Activated CD8-positive, alpha-beta T cell treated with anti-CD3 and anti-CD28 coated beads for 36 hours (primary cell): ENCODE data around the gene ITGAD. TPM values are rescaled to one million over a fixed set of nuclear protein-coding genes. Genes with fewer than 3 reads are reported as not detected.

Experiments used
- ATAC-seq: fragments of 200-7000 bp; cut with Tn5 transposase; one replicate; pipeline ENCODE4 v1.10.0; 2021; ENCODE audit warnings: mild to moderate bottlenecking, moderate library complexity
- CTCF ChIA-PET: fragments of 350-600 bp; sonication (Branson Sonifier 250); formaldehyde crosslinking; loops from one replicate; lab custom pipeline; 2021; ENCODE audit warnings: antibody characterized with exemption; lab: Charles Lee
- POLR2A ChIA-PET: fragments of 350-600 bp; sonication (Branson Sonifier 250); formaldehyde crosslinking; loops from one replicate; lab custom pipeline; 2021; ENCODE audit warnings: antibody characterized with exemption; lab: Charles Lee
- DNase-seq: peaks from one replicate; pipeline ENCODE4 v3.0.0-alpha.2; 2020
- H3K27ac Mint-ChIP-seq: one replicate; pipeline ENCODE4 v1.8.0; 2021; ENCODE audit warnings: mild to moderate bottlenecking, mixed read lengths
- H3K27me3 Mint-ChIP-seq: one replicate; pipeline ENCODE4 v1.8.0; 2021; ENCODE audit warnings: mixed read lengths
- H3K36me3 Mint-ChIP-seq: one replicate; pipeline ENCODE4 v1.8.0; 2021; ENCODE audit warnings: low read depth, mixed read lengths
- H3K4me1 Mint-ChIP-seq: one replicate; pipeline ENCODE4 v1.8.0; 2021; ENCODE audit warnings: low read depth, mixed read lengths
- H3K4me3 Mint-ChIP-seq: one replicate; pipeline ENCODE4 v1.8.0; 2021; ENCODE audit warnings: mild to moderate bottlenecking, moderate library complexity, mixed read lengths
- H3K9me3 Mint-ChIP-seq: one replicate; pipeline ENCODE4 v1.8.0; 2021; ENCODE audit warnings: mixed read lengths
- CTCF ChIP-seq: fragments of 200-600 bp; IDR thresholded peaks from one replicate; pipeline ENCODE4 v1.8.0; 2022; ENCODE audit warnings: antibody characterized with exemption, mild to moderate bottlenecking
- intact Hi-C: fragments of 100-400 bp; cut with micrococcal nuclease; formaldehyde crosslinking; loops from one replicate; pipeline ENCODE4 v1.10.0; 2022
- total RNA-seq, 2 experiments: library from RNA; stranded (reverse); gene quantifications; one replicate each; pipeline ENCODE4 v1.2.3, GENCODE V29; 2021

The ITGAD gene
- total RNA-seq, 2 experiments from 2014 or later, result not detected

- peaks cover 17% of the 10 kb centered on the region for H3K36me3 Mint-ChIP-seq
- peaks cover 28% of the 10 kb centered on the region for H3K4me1 Mint-ChIP-seq
- CTCF ChIA-PET, result interaction anchor here (1.1 to 1.6 kb wide), 3 partner anchors 8 to 417 kb away, joined by 3 to 9 read pairs (median 4); no protein-coding TSS in a partner anchor
- intact Hi-C loops, result loop anchor here (10.0 kb wide), 1 partner anchor 414 kb away; no protein-coding TSS in a partner anchor
- H3K4me3 Mint-ChIP-seq, result no peak overlapping the region
- no peaks in the 10 kb centered on the region for H3K9me3 Mint-ChIP-seq
- ATAC-seq (no peak), DNase-seq (no peak)
- TF ChIP-seq CTCF, result no peak
- POLR2A ChIA-PET, result interaction anchor here (0.7 to 1.4 kb wide), 4 partner anchors 8 to 250 kb away, joined by 3 to 5 read pairs (median 4); no protein-coding TSS in a partner anchor
- no peaks in the 10 kb centered on the region for H3K27me3 Mint-ChIP-seq
- no peak overlapping the region for H3K27ac Mint-ChIP-seq
Observed at GRCh38 chr16:31451201-31451600, 58.1 kb downstream of the ITGAD start.

- peaks cover 30% of the 10 kb centered on the region for H3K4me1 Mint-ChIP-seq
- POLR2A ChIA-PET, result interaction anchor here (0.7 to 1.4 kb wide), 4 partner anchors 8 to 250 kb away, joined by 3 to 5 read pairs (median 4); no protein-coding TSS in a partner anchor
- no peak for DNase-seq
- no peak overlapping the region for H3K4me3 Mint-ChIP-seq
- CTCF ChIA-PET, result interaction anchor here (1.1 to 1.6 kb wide), 4 partner anchors 8 to 417 kb away, joined by 3 to 9 read pairs (median 4); no protein-coding TSS in a partner anchor
- H3K27ac Mint-ChIP-seq, result no peak overlapping the region
- peak; percentile 38 for ATAC-seq
- no peaks in the 10 kb centered on the region for H3K9me3 Mint-ChIP-seq
- intact Hi-C loops, result loop anchor here (10.0 kb wide), 1 partner anchor 413 kb away; no protein-coding TSS in a partner anchor
- peaks cover 19% of the 10 kb centered on the region for H3K36me3 Mint-ChIP-seq
- H3K27me3 Mint-ChIP-seq, result no peaks in the 10 kb centered on the region
- no peak for TF ChIP-seq CTCF
Observed at GRCh38 chr16:31451681-31452351, 58.7 kb downstream of the ITGAD start.

- Mint-ChIP-seq H3K36me3 (peaks cover 26% of the 10 kb centered on the region), H3K27ac (no peak overlapping the region), H3K4me1 (peaks cover 36% of the 10 kb centered on the region), H3K27me3 (no peaks in the 10 kb centered on the region), H3K4me3 (no peak overlapping the region), H3K9me3 (no peaks in the 10 kb centered on the region)
- ChIA-PET CTCF (interaction anchor here (1.3 to 1.4 kb wide), 3 partner anchors 9 to 416 kb away, joined by 3 to 7 read pairs (median 3); partner anchors contain the start of gene ZNF843), POLR2A (interaction anchor here (0.6 to 0.9 kb wide), 2 partner anchors 257 to 363 kb away, joined by 3 read pairs; no protein-coding TSS in a partner anchor)
- no peak for TF ChIP-seq CTCF
- no peak for DNase-seq
- no peak for ATAC-seq
- intact Hi-C loops, result loop anchor here (10.0 kb wide), 1 partner anchor 412 kb away; no protein-coding TSS in a partner anchor
Observed at GRCh38 chr16:31452631-31453106, 59.5 kb downstream of the ITGAD start.

- no peak for TF ChIP-seq CTCF
- DNase-seq (no peak), ATAC-seq (no peak)
- no peaks in the 10 kb centered on the region for H3K9me3 Mint-ChIP-seq
- H3K27ac Mint-ChIP-seq, result peak overlapping the region; percentile 49
- H3K36me3 Mint-ChIP-seq, result peaks cover 33% of the 10 kb centered on the region
- POLR2A ChIA-PET, result interaction anchor here (0.9 kb wide), 1 partner anchor 258 kb away, joined by 3 read pairs; no protein-coding TSS in a partner anchor
- no peaks in the 10 kb centered on the region for H3K27me3 Mint-ChIP-seq
- intact Hi-C loops, result loop anchor here (10.0 kb wide), 1 partner anchor 411 kb away; no protein-coding TSS in a partner anchor
- H3K4me1 Mint-ChIP-seq, result peaks cover 41% of the 10 kb centered on the region
- H3K4me3 Mint-ChIP-seq, result no peak overlapping the region
- CTCF ChIA-PET, result interaction anchor here (1.4 kb wide), 1 partner anchor 10 kb away, joined by 7 read pairs; the partner anchor contains the start of gene ZNF843
Observed at GRCh38 chr16:31453255-31454204, 60.4 kb downstream of the ITGAD start.
